Ishikawa (cell line): ENCODE results near the gene COL9A2.

Experiments
- EP300 ChIP-seq: IDR thresholded peaks from 2 replicates; pipeline ENCODE4 v1.6.1; 2012; ENCODE audit warnings: borderline replicate concordance
- TEAD4 ChIP-seq: IDR thresholded peaks from 2 replicates; pipeline ENCODE4 v1.6.1; 2012
- ZBTB7A ChIP-seq: IDR thresholded peaks from 2 replicates; pipeline ENCODE4 v1.6.1; 2012; ENCODE audit warnings: low read depth

DNA sequence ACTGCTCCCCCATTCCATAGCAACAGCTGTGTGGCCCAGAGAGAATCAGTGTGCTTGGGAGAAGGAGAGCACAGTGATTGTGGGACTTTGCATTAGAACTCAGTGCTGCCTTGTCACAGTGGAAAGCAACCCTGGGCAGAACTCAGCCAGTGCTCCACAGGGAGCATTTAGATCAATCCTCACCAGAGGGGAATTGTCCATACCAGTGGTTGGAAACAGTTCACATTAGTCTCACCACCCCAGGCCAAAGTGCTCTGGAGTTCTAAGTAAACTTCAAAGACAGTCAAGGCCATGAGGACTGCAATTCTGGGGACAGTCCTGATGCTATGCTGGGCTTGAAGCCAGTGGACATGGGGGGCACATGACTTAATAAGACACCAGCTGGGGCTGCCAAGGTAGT lies 43.5 kb upstream of the COL9A2 start:
- TF ChIP-seq EP300, result no peak
- TF ChIP-seq TEAD4, result no peak
- no peak for TF ChIP-seq ZBTB7A
